Dedifferentiated amniotic fluid mesenchymal stem cell (primary cell): ENCODE data around the gene RBPJL.

ENCODE experiments used
- DNase-seq: peaks from one replicate; pipeline ENCODE4 v3.0.0-alpha.2; 2016; ENCODE audit errors: extremely low spot score

Gene RBPJL

GRCh38 chr20:45306431-45306982 lies at the start of gene RBPJL:
TSS of gene RBPJL (plus strand) at chr20:45306840. CDS start at chr20:45306923, 83 bp downstream.
- DNase-seq, result no peak

GRCh38 chr20:45257161-45257560 lies 49.5 kb upstream of the RBPJL start:
- no peak for DNase-seq

GRCh38 chr20:45257711-45258110 lies 48.9 kb upstream of the RBPJL start:
- DNase-seq, result no peak

GRCh38 chr20:45258259-45258658 lies 48.4 kb upstream of the RBPJL start:
- DNase-seq, result no peak

- DNase-seq, result no peak
Measured at GRCh38 chr20:45258664-45259063, 48.0 kb upstream of the RBPJL start.

GRCh38 chr20:45263556-45264266 lies 42.9 kb upstream of the RBPJL start:
- no peak for DNase-seq

- DNase-seq, result no peak
Measured at GRCh38 chr20:45266977-45267376, 39.7 kb upstream of the RBPJL start.

- DNase-seq, result no peak
Measured at GRCh38 chr20:45268531-45268930, 38.1 kb upstream of the RBPJL start.

- DNase-seq, result no peak
Measured at GRCh38 chr20:45269056-45269455, 37.6 kb upstream of the RBPJL start.

GRCh38 chr20:45269754-45270270 lies 36.8 kb upstream of the RBPJL start:
- no peak for DNase-seq

- no peak for DNase-seq
Measured at GRCh38 chr20:45275338-45275737, 31.3 kb upstream of the RBPJL start.

- no peak for DNase-seq
Measured at GRCh38 chr20:45279992-45280391, 26.6 kb upstream of the RBPJL start.

- DNase-seq, result no peak
Measured at GRCh38 chr20:45282700-45283550, 23.7 kb upstream of the RBPJL start.

- no peak for DNase-seq
Measured at GRCh38 chr20:45283551-45284057, 23.0 kb upstream of the RBPJL start.

GRCh38 chr20:45288376-45288775 lies 18.3 kb upstream of the RBPJL start:
- no peak for DNase-seq

GRCh38 chr20:45288860-45289259 lies 17.8 kb upstream of the RBPJL start:
- no peak for DNase-seq

- no peak for DNase-seq
Measured at GRCh38 chr20:45289942-45290676, 16.5 kb upstream of the RBPJL start.

GRCh38 chr20:45290677-45291355 lies 15.8 kb upstream of the RBPJL start:
- DNase-seq, result peak; percentile 84

- no peak for DNase-seq
Measured at GRCh38 chr20:45291526-45291925, 15.1 kb upstream of the RBPJL start.

GRCh38 chr20:45292343-45292742 lies 14.3 kb upstream of the RBPJL start:
- no peak for DNase-seq
